ENCODE measurements around the gene ECT2.

DNA sequence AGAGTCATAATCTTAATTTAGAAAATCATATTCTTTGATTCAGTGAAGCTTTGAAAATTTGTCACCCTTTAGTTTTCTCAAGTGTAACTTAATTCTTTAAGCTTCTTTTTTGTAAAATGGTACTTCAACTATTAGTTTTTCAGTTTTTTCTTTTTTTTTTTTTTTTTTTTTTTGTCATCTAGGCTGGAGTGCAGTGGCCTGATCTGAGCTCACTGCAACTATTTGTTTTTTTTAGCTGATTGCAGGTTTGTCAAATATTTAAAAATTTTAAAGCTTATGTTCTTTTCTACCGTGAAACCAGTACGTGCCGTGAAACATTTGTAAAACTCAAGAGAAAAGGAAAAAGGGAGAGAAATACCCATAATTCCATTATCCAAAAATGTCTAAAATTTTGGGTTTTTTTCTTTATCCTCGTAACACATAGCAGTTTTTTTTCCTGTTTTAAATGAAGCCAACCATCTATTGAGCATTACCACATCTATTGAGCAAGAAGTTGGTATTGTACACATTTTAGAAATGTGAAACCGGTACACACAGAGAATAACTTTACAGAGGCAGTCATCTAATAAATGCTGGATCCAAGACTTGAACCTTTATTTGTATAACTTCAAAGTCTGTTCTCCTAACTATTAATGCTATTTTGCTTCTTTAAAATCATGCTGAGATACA is 25.7 kb downstream of the ECT2 start:
- TF ChIP-seq, protein P1, sequence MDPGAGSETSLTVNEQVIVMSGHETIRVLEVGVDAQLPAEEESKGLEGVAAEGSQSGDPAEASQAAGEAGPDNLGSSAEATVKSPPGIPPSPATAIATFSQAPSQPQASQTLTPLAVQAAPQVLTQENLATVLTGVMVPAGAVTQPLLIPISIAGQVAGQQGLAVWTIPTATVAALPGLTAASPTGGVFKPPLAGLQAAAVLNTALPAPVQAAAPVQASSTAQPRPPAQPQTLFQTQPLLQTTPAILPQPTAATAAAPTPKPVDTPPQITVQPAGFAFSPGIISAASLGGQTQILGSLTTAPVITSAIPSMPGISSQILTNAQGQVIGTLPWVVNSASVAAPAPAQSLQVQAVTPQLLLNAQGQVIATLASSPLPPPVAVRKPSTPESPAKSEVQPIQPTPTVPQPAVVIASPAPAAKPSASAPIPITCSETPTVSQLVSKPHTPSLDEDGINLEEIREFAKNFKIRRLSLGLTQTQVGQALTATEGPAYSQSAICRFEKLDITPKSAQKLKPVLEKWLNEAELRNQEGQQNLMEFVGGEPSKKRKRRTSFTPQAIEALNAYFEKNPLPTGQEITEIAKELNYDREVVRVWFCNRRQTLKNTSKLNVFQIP (CRISPR knock-in tag; IDR thresholded peaks at IDR 0.05; ENCODE audit: borderline replicate concordance, low read depth) = no peak
- TF ChIP-seq ZFP30 (CRISPR knock-in tag; IDR thresholded peaks at IDR 0.05) (no peak), OSR1 (CRISPR knock-in tag; IDR thresholded peaks at IDR 0.05) (no peak), PPARA (CRISPR knock-in tag; IDR thresholded peaks at IDR 0.05; ENCODE audit: borderline replicate concordance) (no peak), ZC3H10 (CRISPR knock-in tag; IDR thresholded peaks at IDR 0.05) (no peak), ESRRG (CRISPR knock-in tag; IDR thresholded peaks at IDR 0.05) (no peak), ARNTL (CRISPR knock-in tag; IDR thresholded peaks at IDR 0.05; ENCODE audit: borderline replicate concordance, low read depth) (no peak), CSDC2 (CRISPR knock-in tag; IDR thresholded peaks at IDR 0.05) (no peak), ZFP3 (CRISPR knock-in tag; IDR thresholded peaks at IDR 0.05) (no peak), ZNF70 (CRISPR knock-in tag; IDR thresholded peaks at IDR 0.05) (no peak), TCF4 (CRISPR knock-in tag; IDR thresholded peaks at IDR 0.05; ENCODE audit: borderline replicate concordance) (no peak), ISL1 (CRISPR knock-in tag; IDR thresholded peaks at IDR 0.05) (no peak)
- TF ChIP-seq, protein P2, sequence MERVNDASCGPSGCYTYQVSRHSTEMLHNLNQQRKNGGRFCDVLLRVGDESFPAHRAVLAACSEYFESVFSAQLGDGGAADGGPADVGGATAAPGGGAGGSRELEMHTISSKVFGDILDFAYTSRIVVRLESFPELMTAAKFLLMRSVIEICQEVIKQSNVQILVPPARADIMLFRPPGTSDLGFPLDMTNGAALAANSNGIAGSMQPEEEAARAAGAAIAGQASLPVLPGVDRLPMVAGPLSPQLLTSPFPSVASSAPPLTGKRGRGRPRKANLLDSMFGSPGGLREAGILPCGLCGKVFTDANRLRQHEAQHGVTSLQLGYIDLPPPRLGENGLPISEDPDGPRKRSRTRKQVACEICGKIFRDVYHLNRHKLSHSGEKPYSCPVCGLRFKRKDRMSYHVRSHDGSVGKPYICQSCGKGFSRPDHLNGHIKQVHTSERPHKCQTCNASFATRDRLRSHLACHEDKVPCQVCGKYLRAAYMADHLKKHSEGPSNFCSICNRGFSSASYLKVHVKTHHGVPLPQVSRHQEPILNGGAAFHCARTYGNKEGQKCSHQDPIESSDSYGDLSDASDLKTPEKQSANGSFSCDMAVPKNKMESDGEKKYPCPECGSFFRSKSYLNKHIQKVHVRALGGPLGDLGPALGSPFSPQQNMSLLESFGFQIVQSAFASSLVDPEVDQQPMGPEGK (CRISPR knock-in tag; IDR thresholded peaks at IDR 0.05; ENCODE audit: borderline replicate concordance) = no peak
